C4-2B (cell line): Measurements from ENCODE around the gene SPC25.

Experiments used
- ZFX ChIP-seq: fragments of 450-650 bp; IDR thresholded peaks from 2 replicates; pipeline ENCODE4 v1.6.1; 2017
- TF ChIP-seq, protein P1 (sequence below): fragments of 450-650 bp; conservative IDR thresholded peaks from 2 replicates; pipeline ENCODE4 v1.5.1; 2017; ENCODE audit warnings: mild to moderate bottlenecking

DNA sequence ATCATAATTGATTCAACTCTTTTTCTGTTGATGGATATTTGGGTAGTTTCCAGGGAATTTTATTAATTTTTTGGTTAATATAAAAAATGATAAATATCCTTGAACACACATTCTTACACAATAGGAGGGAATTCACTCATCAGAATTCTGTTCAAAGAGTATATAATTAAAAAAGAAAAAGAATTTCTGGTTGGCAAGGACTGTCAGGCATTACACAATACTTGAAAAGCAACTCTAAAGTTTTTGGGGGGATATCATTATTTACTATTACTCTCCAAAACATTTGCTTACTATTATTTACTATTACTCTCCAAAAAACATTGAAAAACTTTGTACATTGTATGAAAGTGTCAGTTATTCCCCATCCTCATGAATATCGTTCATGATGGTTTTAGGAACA, 48.8 kb upstream of the SPC25 start:
- TF ChIP-seq, protein P1, sequence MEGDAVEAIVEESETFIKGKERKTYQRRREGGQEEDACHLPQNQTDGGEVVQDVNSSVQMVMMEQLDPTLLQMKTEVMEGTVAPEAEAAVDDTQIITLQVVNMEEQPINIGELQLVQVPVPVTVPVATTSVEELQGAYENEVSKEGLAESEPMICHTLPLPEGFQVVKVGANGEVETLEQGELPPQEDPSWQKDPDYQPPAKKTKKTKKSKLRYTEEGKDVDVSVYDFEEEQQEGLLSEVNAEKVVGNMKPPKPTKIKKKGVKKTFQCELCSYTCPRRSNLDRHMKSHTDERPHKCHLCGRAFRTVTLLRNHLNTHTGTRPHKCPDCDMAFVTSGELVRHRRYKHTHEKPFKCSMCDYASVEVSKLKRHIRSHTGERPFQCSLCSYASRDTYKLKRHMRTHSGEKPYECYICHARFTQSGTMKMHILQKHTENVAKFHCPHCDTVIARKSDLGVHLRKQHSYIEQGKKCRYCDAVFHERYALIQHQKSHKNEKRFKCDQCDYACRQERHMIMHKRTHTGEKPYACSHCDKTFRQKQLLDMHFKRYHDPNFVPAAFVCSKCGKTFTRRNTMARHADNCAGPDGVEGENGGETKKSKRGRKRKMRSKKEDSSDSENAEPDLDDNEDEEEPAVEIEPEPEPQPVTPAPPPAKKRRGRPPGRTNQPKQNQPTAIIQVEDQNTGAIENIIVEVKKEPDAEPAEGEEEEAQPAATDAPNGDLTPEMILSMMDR: no peak
- TF ChIP-seq ZFX: no peak
